GM21576 (cell line): ENCODE data around the gene CCDC12.
"Not testable (repeated sequence)": the region's sequence is repeated elsewhere in the genome, so short reads cannot be mapped to it uniquely, and the experiment has no call there.

Experiments used
- ATAC-seq: cut with Tn5 transposase; IDR thresholded peaks from one replicate; pipeline ENCODE4 v1.9.1; 2021; ENCODE audit warnings: mild to moderate bottlenecking, moderate library complexity; ENCODE audit not compliant: unreplicated experiment

The CCDC12 gene

DNA sequence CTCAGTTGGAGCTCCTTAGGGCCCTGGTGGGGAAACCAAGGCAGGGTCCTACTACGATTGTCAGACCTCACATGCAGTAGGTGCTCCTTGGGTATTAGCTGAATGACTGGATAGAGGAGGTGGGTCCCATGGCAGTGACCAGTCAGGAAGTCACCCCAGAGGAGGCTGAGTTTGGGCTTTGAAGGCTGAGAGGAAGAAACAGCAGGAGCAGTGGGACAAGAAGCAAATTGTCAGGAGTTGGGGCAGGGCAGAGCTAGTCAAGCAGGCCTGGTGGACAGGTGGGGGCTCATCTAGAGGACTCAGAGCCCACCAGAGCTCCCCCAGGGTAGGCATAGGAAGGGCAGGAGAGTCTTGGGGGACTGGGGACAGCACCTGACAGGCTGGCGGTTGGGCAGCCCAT lies 6.0 kb upstream of the CCDC12 start:
- ATAC-seq: no peak

- ATAC-seq: no peak
Measured at GRCh38 chr3:46981932-46982471, 5.5 kb upstream of the CCDC12 start.

GRCh38 chr3:46979958-46980497 lies 3.5 kb upstream of the CCDC12 start:
- ATAC-seq: peak; percentile 2

GRCh38 chr3:46978985-46979944 lies 2.7 kb upstream of the CCDC12 start, which contains the start of gene NBEAL2:
TSS of gene NBEAL2 (plus strand) at chr3:46979666. CDS start at chr3:46979862, 196 bp downstream.
- peak; percentile 59 for ATAC-seq

GRCh38 chr3:46978381-46978780 lies 1.8 kb upstream of the CCDC12 start:
- ATAC-seq: no peak

- no peak for ATAC-seq
Measured at GRCh38 chr3:46977811-46978195, 1.3 kb upstream of the CCDC12 start.

DNA sequence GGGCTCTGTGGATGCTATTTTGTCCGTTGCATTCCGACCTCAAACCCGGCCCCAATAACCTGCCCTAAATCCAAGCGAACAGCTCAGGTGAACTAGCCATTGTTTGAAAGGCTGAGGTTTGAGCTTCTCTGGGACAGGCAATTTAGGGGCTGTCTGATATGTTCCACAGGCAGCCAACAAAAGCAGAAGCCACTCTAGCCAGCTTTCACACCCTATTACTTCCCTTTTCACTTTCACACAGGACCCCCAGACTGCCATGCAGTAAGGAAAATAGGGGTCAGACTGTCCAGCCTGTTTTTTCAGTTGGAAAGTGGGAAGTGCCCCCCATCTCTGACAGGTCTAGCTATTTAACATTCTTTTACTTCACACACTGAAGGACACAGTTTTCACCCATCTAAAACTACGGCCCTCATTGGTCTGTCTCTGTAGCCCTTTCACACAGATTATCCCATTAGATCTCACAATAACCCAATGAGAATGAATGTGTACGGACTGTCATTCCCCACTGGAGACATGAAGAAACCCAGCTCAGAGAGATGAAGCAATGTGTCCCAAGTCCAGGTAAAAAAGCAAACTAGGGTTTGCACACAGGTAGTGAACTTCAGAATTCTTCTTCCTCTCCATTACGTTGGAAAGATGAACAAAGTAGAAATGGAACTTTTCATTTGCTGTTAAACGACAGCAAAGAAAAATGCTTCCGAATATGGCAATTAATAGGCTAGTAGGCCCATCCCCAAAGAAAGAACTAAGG lies 1.9 kb downstream of the CCDC12 start:
- ATAC-seq: no peak

GRCh38 chr3:46972396-46972795 lies 4.1 kb downstream of the CCDC12 start:
- ATAC-seq: no peak

GRCh38 chr3:46971742-46972141 lies 4.8 kb downstream of the CCDC12 start:
- no peak for ATAC-seq

GRCh38 chr3:46971151-46971550 lies 5.4 kb downstream of the CCDC12 start:
- no peak for ATAC-seq

DNA sequence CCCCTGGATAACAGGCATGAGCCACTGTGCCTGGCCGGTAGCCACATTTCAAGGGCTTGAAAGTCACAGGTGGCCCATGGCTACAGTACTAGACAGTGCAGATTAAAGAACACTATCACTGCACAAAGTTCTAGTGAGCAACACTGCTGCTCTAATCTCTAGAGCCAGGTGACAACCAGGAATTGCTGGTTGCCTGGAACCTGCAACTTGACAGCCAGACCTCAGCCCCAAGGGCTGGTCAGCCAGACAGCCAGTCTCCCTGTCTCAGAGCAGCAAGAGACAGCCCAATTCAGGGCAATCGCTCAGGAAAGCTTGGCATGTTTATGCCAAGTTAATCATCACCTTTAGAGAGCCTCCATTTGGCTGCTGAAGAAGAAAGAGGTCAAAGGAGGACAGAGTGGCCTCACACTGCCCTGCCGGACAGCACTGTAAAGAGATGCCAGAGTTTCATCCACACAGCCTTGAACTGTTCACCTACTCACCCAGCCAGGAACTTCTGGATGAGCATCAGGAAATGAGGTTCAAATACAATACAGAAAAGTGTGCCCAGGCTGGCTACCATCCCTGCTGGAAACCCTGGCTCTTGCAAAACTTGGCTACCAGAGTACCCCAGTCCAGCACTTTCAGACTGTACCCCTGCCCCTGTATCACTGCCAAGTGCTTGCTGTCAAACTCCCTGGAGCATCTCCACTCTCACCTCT lies 6.0 kb downstream of the CCDC12 start:
- ATAC-seq: no peak

DNA sequence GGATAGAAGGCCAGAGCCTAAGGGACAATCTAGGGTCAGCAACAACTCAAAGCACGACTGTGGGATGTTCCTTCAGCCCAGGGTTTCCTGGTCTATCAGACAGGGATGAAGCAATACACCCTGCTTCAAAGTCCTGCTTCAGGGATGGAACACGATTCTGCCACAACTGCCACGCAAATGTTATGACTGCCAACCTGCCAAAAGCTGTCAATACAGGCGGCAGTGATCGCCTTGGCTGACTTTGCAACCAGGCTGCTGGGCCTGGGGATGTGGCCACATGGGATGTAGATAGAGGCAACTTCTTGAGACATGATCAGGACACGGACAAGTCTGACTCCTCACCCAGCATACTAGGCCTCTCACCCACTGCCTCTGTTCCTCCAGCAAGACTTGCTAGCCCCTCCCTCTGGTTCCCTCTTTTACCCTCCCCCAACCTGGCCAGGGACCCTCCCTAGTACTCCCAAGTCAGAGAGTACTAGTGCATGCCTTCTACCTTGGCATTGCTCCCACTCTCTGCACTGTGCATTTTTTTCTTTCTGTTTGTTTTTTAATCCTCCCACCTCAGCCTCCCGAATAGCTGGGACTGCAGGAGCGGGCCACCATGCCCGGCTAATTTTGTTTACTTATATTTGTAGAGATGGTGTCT lies 7.6 kb downstream of the CCDC12 start:
- no peak for ATAC-seq

- ATAC-seq: no peak
Measured at GRCh38 chr3:46966811-46967210, 9.7 kb downstream of the CCDC12 start.

- no peak for ATAC-seq
Measured at GRCh38 chr3:46965151-46965550, 11.4 kb downstream of the CCDC12 start.

- not testable (repeated sequence) for ATAC-seq
Measured at GRCh38 chr3:46964038-46964590, 12.4 kb downstream of the CCDC12 start.

- no peak for ATAC-seq
Measured at GRCh38 chr3:46962990-46963389, 13.6 kb downstream of the CCDC12 start.

DNA sequence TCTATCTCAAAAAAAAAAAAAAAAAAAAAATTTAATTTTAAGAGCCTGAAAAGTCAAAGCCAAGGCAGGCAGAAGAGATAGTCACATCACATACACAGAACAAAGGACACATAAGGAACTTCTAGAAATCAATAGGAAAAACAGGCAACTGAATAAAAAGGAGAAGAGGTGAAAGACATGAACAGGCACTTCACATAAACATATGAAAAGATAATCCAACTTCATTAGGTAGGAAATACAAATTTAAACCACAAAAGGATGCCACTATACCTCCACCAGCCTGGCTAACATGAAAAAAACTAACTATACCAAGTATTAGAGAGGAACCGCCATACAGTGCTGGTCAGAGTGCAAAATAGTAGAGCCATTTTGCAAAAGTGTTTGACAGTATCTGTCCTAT lies 14.1 kb downstream of the CCDC12 start:
- ATAC-seq: no peak

- no peak for ATAC-seq
Measured at GRCh38 chr3:46960835-46961234, 15.7 kb downstream of the CCDC12 start.

DNA sequence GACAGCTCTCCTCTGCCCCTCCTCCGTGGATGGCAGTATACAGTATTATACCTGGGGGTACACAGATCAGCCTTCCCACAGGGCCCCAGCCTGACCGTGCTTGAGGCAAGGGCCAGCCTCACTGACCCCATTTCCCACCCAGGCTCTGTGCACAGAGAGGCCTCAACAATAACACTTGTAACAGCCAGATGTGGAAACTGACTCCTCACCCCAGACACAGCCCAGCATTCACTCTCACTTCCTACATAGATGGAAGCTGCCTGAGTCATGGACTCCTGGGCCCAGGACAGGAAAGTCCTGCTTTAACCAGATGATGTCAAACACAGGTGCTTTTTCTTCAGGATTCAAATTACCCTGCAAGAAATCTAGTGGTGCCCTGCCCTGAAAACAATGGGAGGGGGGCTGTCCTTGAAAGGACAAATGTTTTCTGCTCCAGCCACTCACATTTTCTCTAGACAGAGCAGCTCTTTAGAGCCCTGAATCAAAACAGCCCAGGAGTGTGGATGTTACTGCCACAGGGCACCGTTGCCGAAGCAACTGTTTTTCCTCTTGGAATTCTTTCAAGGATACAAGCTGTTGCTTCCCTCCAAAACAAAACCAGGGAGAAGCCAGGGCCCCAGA lies 16.4 kb downstream of the CCDC12 start:
- no peak for ATAC-seq

GRCh38 chr3:46959161-46959511 lies 17.4 kb downstream of the CCDC12 start:
- ATAC-seq: no peak
